ENCODE measurements around the gene PTH1R.

PTH1R gene

DNA sequence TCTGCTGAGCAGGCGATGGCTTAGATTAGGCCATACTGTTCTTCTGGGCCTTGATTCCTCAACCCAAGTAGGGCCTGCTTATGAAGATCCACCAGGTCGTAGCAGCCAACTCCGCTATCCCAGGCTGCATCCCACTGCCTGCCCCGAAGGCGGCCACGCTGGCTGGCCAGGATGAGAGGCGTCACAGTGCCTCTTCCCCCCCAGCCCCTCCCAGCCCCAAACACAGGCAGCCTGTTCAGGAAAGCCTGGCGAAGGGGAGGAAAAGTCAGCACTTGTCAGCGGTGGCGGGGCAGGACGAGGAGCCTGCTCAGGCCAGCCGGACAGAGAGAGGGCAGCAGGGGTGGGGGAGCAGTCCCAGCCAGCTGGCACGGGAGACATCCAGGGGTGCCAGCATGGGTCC lies 11.2 kb downstream of the PTH1R start:
- Histone ChIP-seq H3K4me3 (ENCODE audit: low read depth in 1 of 2, low read length in 2 of 2) (no peak overlapping the region), H3K9me3 (ENCODE audit: control insufficient read depth in 1 of 2, low read length in 2 of 2) (no peaks in the 10 kb centered on the region), H3K36me3 (ENCODE audit: control insufficient read depth in 1 of 2, insufficient read depth in 2 of 2, low read length in 2 of 2) (no peaks in the 10 kb centered on the region), H3K27ac (ENCODE audit: low read length) (no peak overlapping the region), H3K27me3 (ENCODE audit: low read depth, low read length) (peaks cover 17% of the 10 kb centered on the region), H3K4me1 (ENCODE audit: control insufficient read depth in 1 of 2, insufficient read depth in 2 of 2, low read length in 2 of 2) (peaks cover 4 to 17% of the 10 kb centered on the region in 2 donors)

- Histone ChIP-seq H3K4me1 (ENCODE audit: control insufficient read depth in 1 of 2, insufficient read depth in 2 of 2, low read length in 2 of 2) (peaks cover 4 to 17% of the 10 kb centered on the region in 2 donors), H3K4me3 (ENCODE audit: low read depth in 1 of 2, low read length in 2 of 2) (no peak overlapping the region), H3K9me3 (ENCODE audit: control insufficient read depth in 1 of 2, low read length in 2 of 2) (no peaks in the 10 kb centered on the region), H3K36me3 (ENCODE audit: control insufficient read depth in 1 of 2, insufficient read depth in 2 of 2, low read length in 2 of 2) (no peaks in the 10 kb centered on the region), H3K27ac (ENCODE audit: low read length) (no peak overlapping the region), H3K27me3 (ENCODE audit: low read depth, low read length) (peaks cover 9% of the 10 kb centered on the region)
Measured at GRCh38 chr3:46889381-46890110, 12.0 kb downstream of the PTH1R start.

GRCh38 chr3:46890132-46890531 lies 12.6 kb downstream of the PTH1R start:
- Histone ChIP-seq H3K27me3 (ENCODE audit: low read depth, low read length) (peaks cover 3% of the 10 kb centered on the region), H3K36me3 (ENCODE audit: control insufficient read depth in 1 of 2, insufficient read depth in 2 of 2, low read length in 2 of 2) (no peaks in the 10 kb centered on the region), H3K4me1 (ENCODE audit: control insufficient read depth in 1 of 2, insufficient read depth in 2 of 2, low read length in 2 of 2) (peaks cover 4 to 17% of the 10 kb centered on the region in 2 donors), H3K27ac (ENCODE audit: low read length) (no peak overlapping the region), H3K4me3 (ENCODE audit: low read depth in 1 of 2, low read length in 2 of 2) (no peak overlapping the region), H3K9me3 (ENCODE audit: control insufficient read depth in 1 of 2, low read length in 2 of 2) (no peaks in the 10 kb centered on the region)

- H3K27ac ChIP-seq (ENCODE audit: low read length): no peak overlapping the region
- H3K27me3 ChIP-seq (ENCODE audit: low read depth, low read length): peaks cover 3% of the 10 kb centered on the region
- H3K9me3 ChIP-seq (ENCODE audit: control insufficient read depth in 1 of 2, low read length in 2 of 2): no peaks in the 10 kb centered on the region
- no peak overlapping the region for H3K4me3 ChIP-seq (ENCODE audit: low read depth in 1 of 2, low read length in 2 of 2)
- H3K4me1 ChIP-seq (ENCODE audit: control insufficient read depth in 1 of 2, insufficient read depth in 2 of 2, low read length in 2 of 2): peaks cover 4 to 17% of the 10 kb centered on the region in 2 donors
- no peaks in the 10 kb centered on the region for H3K36me3 ChIP-seq (ENCODE audit: control insufficient read depth in 1 of 2, insufficient read depth in 2 of 2, low read length in 2 of 2)
Measured at GRCh38 chr3:46891132-46891531, 13.6 kb downstream of the PTH1R start.

DNA sequence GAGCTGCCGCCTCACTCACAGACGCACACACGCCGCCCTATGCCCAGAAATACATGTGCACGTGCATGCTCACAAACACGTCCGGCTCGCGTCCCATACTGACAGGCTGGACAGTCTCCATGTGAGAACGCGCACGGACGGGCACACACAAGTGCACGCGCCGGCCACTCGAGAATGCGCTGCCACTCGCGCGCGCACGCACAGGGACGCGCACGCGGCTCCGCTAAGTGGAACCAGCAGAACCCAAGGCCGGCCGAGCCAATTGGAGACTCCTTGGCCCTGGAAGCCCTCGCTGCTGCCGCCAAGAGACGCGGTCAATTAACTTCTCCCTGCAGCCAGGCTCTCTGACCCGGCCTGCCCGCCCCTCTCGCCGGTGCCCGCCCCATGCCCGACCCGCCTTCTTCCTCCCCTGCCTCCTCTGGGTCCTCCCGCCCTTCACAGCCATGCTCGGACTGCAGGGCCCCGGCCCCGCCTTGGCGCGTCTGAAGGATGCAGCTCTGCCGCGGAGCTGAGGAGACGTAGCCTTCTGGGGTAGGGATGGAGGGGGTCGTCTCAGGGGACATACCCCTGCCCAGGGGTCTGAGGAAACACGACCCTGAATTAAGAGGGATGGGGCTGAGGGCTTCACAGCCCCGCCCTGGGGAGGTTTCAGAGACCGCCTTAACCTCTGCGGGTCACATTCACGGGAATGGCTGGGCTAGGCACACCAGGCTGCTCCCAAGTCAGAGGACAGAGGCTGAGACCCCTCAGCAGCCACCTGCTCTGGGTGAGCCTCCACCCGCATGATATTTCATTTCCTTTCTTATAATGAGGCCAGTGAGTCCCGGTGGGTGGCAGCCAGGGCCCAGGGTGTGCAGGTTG lies 15.0 kb downstream of the PTH1R start:
- no peaks in the 10 kb centered on the region for H3K9me3 ChIP-seq (ENCODE audit: control insufficient read depth in 1 of 2, low read length in 2 of 2)
- H3K27me3 ChIP-seq (ENCODE audit: low read depth, low read length): peaks cover 3% of the 10 kb centered on the region
- no peaks in the 10 kb centered on the region for H3K36me3 ChIP-seq (ENCODE audit: control insufficient read depth in 1 of 2, insufficient read depth in 2 of 2, low read length in 2 of 2)
- H3K27ac ChIP-seq (ENCODE audit: low read length): no peak overlapping the region
- H3K4me1 ChIP-seq (ENCODE audit: control insufficient read depth in 1 of 2, insufficient read depth in 2 of 2, low read length in 2 of 2): peaks cover 4 to 17% of the 10 kb centered on the region in 2 donors
- H3K4me3 ChIP-seq (ENCODE audit: low read depth in 1 of 2, low read length in 2 of 2): peak overlapping the region; percentile 37 to 70

- H3K27me3 ChIP-seq (ENCODE audit: low read depth, low read length): peaks cover 3% of the 10 kb centered on the region
- no peak overlapping the region for H3K27ac ChIP-seq (ENCODE audit: low read length)
- H3K9me3 ChIP-seq (ENCODE audit: control insufficient read depth in 1 of 2, low read length in 2 of 2): no peaks in the 10 kb centered on the region
- peaks cover 4 to 20% of the 10 kb centered on the region in 2 donors for H3K4me1 ChIP-seq (ENCODE audit: control insufficient read depth in 1 of 2, insufficient read depth in 2 of 2, low read length in 2 of 2)
- no peaks in the 10 kb centered on the region for H3K36me3 ChIP-seq (ENCODE audit: control insufficient read depth in 1 of 2, insufficient read depth in 2 of 2, low read length in 2 of 2)
- H3K4me3 ChIP-seq (ENCODE audit: low read depth in 1 of 2, low read length in 2 of 2): no peak overlapping the region
Measured at GRCh38 chr3:46893146-46893748, 15.7 kb downstream of the PTH1R start.

DNA sequence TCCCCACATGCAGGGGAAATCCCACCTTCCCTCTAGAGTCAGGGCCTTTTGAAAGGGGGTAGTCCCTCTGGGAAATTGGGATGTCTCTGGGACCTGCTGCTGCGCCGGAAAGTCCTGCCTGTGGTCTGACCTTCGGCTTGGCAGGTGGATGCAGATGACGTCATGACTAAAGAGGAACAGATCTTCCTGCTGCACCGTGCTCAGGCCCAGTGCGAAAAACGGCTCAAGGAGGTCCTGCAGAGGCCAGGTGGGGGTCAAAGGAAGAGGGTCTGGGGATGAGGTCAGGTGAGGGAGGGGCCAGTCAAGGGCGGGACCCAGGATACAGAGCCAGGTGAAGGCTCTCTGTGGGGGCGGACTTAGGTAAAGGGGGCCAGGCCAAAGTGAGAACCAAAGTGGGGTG lies 16.2 kb downstream of the PTH1R start:
- no peaks in the 10 kb centered on the region for H3K36me3 ChIP-seq (ENCODE audit: control insufficient read depth in 1 of 2, insufficient read depth in 2 of 2, low read length in 2 of 2)
- no peak overlapping the region for H3K4me3 ChIP-seq (ENCODE audit: low read depth in 1 of 2, low read length in 2 of 2)
- no peak overlapping the region for H3K27ac ChIP-seq (ENCODE audit: low read length)
- H3K27me3 ChIP-seq (ENCODE audit: low read depth, low read length): peaks cover 3% of the 10 kb centered on the region
- H3K9me3 ChIP-seq (ENCODE audit: control insufficient read depth in 1 of 2, low read length in 2 of 2): no peaks in the 10 kb centered on the region
- peaks cover 4 to 25% of the 10 kb centered on the region in 2 donors for H3K4me1 ChIP-seq (ENCODE audit: control insufficient read depth in 1 of 2, insufficient read depth in 2 of 2, low read length in 2 of 2)

DNA sequence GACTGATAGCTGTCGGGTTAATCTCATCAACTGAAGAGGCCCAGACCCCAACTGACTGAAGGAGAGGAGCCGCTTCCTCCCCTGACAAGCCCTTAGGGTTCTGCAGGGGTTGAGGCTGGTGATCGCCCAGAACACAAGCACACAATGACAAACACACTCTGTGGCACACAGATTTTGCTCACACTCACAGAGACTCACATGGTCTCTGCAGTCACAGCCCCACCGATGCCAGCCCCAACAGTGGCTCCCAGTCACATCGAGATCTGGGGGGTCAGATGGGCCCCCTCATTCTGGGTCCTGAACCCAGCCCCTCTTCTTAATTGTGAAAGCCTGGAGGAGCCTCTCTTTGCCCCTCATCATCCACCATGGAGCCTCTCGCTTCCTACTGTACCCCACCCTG lies 16.7 kb downstream of the PTH1R start:
- peaks cover 3% of the 10 kb centered on the region for H3K27me3 ChIP-seq (ENCODE audit: low read depth, low read length)
- no peaks in the 10 kb centered on the region for H3K36me3 ChIP-seq (ENCODE audit: control insufficient read depth in 1 of 2, insufficient read depth in 2 of 2, low read length in 2 of 2)
- peaks cover 4 to 29% of the 10 kb centered on the region in 2 donors for H3K4me1 ChIP-seq (ENCODE audit: control insufficient read depth in 1 of 2, insufficient read depth in 2 of 2, low read length in 2 of 2)
- no peaks in the 10 kb centered on the region for H3K9me3 ChIP-seq (ENCODE audit: control insufficient read depth in 1 of 2, low read length in 2 of 2)
- H3K4me3 ChIP-seq (ENCODE audit: low read depth in 1 of 2, low read length in 2 of 2): no peak overlapping the region
- no peak overlapping the region for H3K27ac ChIP-seq (ENCODE audit: low read length)

GRCh38 chr3:46895204-46895660 lies 17.7 kb downstream of the PTH1R start:
- H3K4me3 ChIP-seq (ENCODE audit: low read depth in 1 of 2, low read length in 2 of 2): no peak overlapping the region
- no peaks in the 10 kb centered on the region for H3K36me3 ChIP-seq (ENCODE audit: control insufficient read depth in 1 of 2, insufficient read depth in 2 of 2, low read length in 2 of 2)
- peaks cover 4 to 29% of the 10 kb centered on the region in 2 donors for H3K4me1 ChIP-seq (ENCODE audit: control insufficient read depth in 1 of 2, insufficient read depth in 2 of 2, low read length in 2 of 2)
- no peak overlapping the region for H3K27ac ChIP-seq (ENCODE audit: low read length)
- H3K9me3 ChIP-seq (ENCODE audit: control insufficient read depth in 1 of 2, low read length in 2 of 2): no peaks in the 10 kb centered on the region
- peaks cover 3% of the 10 kb centered on the region for H3K27me3 ChIP-seq (ENCODE audit: low read depth, low read length)

GRCh38 chr3:46895761-46896160 lies 18.2 kb downstream of the PTH1R start:
- H3K9me3 ChIP-seq (ENCODE audit: control insufficient read depth in 1 of 2, low read length in 2 of 2): no peaks in the 10 kb centered on the region
- H3K4me1 ChIP-seq (ENCODE audit: control insufficient read depth in 1 of 2, insufficient read depth in 2 of 2, low read length in 2 of 2): peaks cover 4 to 29% of the 10 kb centered on the region in 2 donors
- H3K4me3 ChIP-seq (ENCODE audit: low read depth in 1 of 2, low read length in 2 of 2): no peak overlapping the region
- H3K27me3 ChIP-seq (ENCODE audit: low read depth, low read length): peaks cover 3% of the 10 kb centered on the region
- no peaks in the 10 kb centered on the region for H3K36me3 ChIP-seq (ENCODE audit: control insufficient read depth in 1 of 2, insufficient read depth in 2 of 2, low read length in 2 of 2)
- H3K27ac ChIP-seq (ENCODE audit: low read length): no peak overlapping the region

DNA sequence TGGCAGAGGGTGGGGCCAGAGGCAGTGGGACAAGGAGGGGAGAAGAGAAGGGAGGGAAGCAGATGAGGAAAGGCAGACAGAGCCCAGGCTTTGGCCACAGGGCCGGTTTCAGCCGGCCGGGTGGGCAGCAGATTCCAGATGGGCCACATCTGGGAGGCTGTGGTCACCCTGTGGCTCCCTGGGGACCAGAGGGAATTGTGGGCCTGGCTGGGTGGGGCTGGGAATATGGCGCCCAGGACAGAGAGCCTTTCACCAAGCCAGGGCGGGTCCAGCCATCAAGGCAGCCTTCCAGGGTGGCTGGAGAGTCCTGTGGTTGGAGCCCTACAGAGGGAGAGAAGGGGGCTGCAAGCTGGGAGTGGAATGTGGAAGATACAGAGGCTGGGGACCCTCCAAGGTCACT lies 18.9 kb downstream of the PTH1R start:
- no peaks in the 10 kb centered on the region for H3K36me3 ChIP-seq (ENCODE audit: control insufficient read depth in 1 of 2, insufficient read depth in 2 of 2, low read length in 2 of 2)
- no peak overlapping the region for H3K4me3 ChIP-seq (ENCODE audit: low read depth in 1 of 2, low read length in 2 of 2)
- no peak overlapping the region for H3K27ac ChIP-seq (ENCODE audit: low read length)
- peaks cover 3% of the 10 kb centered on the region for H3K27me3 ChIP-seq (ENCODE audit: low read depth, low read length)
- H3K4me1 ChIP-seq (ENCODE audit: control insufficient read depth in 1 of 2, insufficient read depth in 2 of 2, low read length in 2 of 2): peaks cover 4 to 29% of the 10 kb centered on the region in 2 donors
- H3K9me3 ChIP-seq (ENCODE audit: control insufficient read depth in 1 of 2, low read length in 2 of 2): no peaks in the 10 kb centered on the region
